IPS DF 19.7 (cell line): Measurements from ENCODE around the gene DNAJB13.

Source experiments
- DNase-seq: peaks from one replicate; pipeline ENCODE4 v3.0.0-alpha.2; 2013; ENCODE audit warnings: low read depth, low spot score

The DNAJB13 gene

DNA sequence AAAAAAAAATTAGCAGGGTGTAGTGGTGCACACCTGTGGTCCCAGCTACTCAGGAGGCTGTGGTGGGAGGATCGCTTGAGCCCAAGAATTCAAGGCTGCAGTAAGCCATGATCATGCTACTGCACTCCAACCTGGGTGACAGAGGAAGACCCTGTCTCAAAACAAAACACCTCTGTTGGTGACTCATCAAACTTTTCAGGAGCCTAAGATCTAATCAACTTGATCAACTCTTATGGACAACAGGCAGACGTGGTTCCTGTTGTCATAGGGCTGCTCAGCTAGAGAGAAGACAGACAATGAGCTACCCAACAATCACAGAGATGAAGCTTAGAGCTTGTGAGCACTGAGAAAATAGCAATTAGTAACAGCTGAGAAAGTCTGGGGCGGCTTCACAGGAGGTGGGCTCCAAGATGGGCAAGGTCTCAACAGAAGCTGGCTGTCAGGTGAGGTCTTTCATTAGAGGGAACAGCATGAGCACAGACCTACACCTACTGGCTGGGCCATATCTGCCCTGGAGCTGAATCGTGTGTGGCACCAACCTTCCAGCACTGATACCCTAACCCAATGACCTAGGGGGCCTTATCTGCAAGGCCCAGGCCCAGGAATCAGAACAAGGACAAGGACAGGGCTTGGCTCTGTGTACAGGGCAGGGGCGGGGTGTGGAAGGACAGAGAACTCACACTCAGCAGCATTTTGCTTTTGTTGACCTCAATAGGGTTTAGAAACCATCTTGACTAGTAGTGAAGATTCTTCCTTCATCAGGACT lies 65.3 kb downstream of the DNAJB13 start:
- no peak for DNase-seq

DNA sequence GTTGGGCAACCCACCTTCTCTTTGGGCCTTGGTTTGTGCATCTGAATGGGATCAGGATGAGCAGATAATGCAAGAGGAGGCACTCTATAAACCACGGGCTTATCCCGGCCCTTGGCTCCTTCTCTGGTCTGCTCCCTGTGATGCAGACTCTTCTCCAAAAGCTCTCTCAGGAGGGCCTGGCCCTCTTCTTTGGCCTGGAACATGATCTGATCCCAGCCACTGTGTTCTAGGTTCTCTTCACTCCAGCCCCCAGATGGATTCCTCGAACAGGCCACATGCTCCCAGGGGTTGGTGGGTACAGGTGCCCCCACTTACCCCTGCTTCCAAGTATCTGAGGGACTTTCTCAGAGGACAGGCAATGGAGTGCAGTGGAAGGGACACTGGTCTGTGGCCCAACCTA lies 66.8 kb downstream of the DNAJB13 start:
- DNase-seq, result no peak

DNA sequence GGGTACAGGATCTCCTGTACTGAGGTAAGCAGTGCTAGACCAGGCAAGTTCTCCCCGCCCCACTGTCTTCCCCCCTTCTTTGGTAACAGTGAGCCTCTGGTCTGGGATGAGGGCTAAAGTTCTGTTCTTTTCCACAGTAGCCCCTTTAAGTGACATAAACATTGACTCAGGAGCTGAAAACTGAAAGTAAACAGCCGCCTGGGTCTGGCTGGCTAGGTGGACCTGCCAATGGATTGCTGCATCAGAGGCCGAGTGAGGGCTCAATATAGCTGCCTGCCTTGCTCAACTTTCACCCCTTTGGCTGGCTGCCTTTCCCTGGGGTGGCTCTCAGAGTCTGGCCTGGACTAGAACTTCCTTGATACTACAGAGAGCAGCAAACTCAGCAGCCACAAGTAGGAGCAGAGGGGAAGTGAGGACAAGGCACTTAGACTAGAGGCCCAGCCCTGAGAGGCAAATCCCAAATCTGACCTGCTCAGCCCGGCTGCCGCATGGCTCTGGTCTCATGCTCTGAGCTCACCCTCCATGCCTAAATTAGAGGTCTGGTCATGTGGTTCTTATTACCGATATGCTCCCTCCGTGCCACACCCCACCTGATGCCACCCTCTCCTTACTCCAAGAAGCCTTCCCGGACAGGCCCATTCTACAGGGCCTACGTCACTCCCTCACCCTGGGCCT lies 67.6 kb downstream of the DNAJB13 start:
- DNase-seq, result no peak

DNA sequence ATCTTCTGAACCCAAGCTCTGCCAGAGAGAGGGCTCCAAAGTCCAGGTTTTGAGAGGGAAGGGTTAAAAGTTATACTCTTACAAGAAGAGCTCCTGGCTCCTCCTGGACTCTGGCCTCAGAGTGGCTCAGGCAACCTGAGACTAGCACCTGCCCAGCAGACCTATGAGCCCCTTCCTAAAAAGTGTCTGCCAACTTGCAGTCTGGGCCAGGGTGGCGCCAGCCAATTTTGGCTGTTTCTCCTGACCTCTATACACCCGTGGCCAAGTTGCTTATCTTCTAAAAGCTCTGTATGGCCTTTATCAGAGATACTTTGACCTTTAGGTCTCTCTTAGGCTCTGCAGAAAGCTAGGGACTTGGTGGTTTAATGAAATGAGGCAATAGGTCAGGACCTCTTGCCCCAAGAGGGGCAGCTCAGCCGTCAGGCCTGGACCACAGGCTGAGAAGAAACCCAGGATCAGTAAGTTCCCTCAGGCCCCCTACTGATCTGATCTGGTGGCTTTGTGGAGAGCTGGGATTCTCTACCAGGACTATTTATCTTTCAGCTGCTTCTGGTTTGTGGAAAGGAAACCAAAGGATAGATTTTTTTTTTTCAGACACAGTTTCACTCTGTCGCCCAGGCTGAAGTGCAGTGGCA lies 68.4 kb downstream of the DNAJB13 start:
- DNase-seq, result no peak

DNA sequence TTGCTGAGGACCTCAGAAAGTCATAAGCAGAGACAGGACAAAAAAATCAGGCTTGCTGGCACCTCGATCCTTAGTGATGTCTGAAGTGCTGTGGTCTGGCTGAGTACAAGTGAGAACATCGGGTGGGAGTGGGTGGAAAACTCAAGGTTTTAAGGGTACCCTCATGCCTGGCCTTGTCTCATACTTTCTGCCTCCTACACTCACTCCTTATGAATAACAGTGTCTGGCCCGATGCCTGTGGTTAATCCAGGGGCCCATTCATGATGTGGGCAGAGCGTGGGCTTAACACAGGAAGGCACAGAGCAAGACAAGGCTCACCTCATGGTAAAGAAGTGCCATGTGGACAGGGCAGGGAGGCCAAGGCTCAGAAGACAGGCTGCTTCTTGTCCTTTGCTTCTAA lies 69.0 kb downstream of the DNAJB13 start:
- no peak for DNase-seq
